ENCODE results near the gene GSTT2. TPM values are rescaled to one million over a fixed set of nuclear protein-coding genes. Genes with fewer than 3 reads are reported as not detected.

Gene GSTT2
- total and polyA plus RNA-seq, 2 experiments from 2014 or later, result 0.44 TPM; not detected in 1

DNA sequence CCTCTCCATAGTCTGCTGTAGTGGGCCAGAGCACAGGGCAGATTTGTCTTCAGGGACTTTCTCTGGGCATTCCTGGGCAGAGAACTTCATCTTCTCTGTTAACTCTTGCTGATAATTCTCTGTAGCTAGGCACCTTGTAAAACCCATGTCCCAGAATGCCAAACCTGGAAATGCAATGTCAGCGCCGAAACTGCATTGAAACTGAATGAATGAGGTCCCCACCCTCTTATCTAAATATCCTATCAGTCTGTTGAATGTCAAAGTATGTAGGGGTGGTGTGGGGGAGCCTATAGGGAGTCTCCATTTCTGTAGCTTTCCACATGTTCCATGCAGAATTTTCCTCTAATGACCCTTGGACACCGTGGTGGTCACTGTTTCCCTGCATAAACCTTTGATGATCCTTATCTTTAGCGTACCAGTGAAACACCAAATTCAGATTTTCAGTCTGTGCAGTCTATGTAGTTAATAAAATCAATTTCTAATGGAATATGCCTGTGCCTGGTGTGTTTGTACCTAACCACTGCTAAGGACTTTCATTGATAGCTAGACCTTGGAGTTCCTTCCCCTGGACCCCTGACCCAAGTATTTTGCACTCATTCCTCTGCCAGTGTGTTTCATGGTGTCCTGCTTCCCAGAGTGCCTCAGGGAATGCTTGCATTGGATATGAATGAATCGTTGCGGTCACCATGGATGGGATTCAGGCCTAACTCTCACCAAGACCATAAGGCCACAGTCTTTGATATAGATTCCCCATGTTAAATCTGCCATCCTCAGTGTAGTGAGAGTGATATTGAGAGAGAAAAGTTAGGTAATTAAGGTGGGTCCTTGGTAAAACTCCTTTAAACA, 28.7 kb downstream of the GSTT2 start:
- H2AFZ ChIP-seq, result no peak overlapping the region
- ATAC-seq (no peak), DNase-seq (ENCODE audit: low spot score) (no peak)
- H3K4me3 Mint-ChIP-seq, result no peak overlapping the region
- H3K9me3 Mint-ChIP-seq, result peaks cover 11% of the 10 kb centered on the region
- H3K4me1 ChIP-seq (ENCODE audit: insufficient read depth), result peaks cover 5% of the 10 kb centered on the region; the same call in 1 of the 2 replicates
- no peak overlapping the region for H3K4me2 ChIP-seq
- H3F3A ChIP-seq (replicated peaks; ENCODE audit: low read depth), result 0 out of 2 replicates have a peak, but pooled peaks cover 3% of the 10 kb centered on the region
- no peaks in the 10 kb centered on the region for H3K9me2 ChIP-seq (ENCODE audit: insufficient read depth)
- no peak overlapping the region for H3K27ac Mint-ChIP-seq
- no peak overlapping the region for H3K27ac ChIP-seq (ENCODE audit: low read depth)
- H3K27me3 Mint-ChIP-seq (ENCODE audit: insufficient read depth, low read depth, poor library complexity), result peaks cover 14% of the 10 kb centered on the region
- H3K4me1 Mint-ChIP-seq, result peaks cover 4% of the 10 kb centered on the region
- H3K4me3 ChIP-seq, result no peak overlapping the region
- H3K79me2 ChIP-seq (replicated peaks; ENCODE audit: insufficient read depth), result peaks cover 22% of the 10 kb centered on the region
- peaks cover 6% of the 10 kb centered on the region; the same call in 1 of the 3 replicates for H3K36me3 Mint-ChIP-seq (ENCODE audit: low read depth)
- no peaks in the 10 kb centered on the region for H4K20me1 ChIP-seq (replicated peaks; ENCODE audit: insufficient read depth)
- H3K27me3 ChIP-seq (ENCODE audit: insufficient read depth), result no peaks in the 10 kb centered on the region
- TF ChIP-seq JUNB (IDR thresholded peaks at IDR 0.05; ENCODE audit: unreplicated experiment), result no peak
- H3K36me3 ChIP-seq (ENCODE audit: insufficient read depth), result no peaks in the 10 kb centered on the region

- H3K36me3 Mint-ChIP-seq (ENCODE audit: low read depth), result peaks cover 6% of the 10 kb centered on the region; the same call in 1 of the 3 replicates
- DNase-seq (ENCODE audit: low spot score) (no peak), ATAC-seq (no peak)
These were observed 29.5 kb downstream of the GSTT2 start for GRCh38 chr22:24009227-24010017.

More at GRCh38 chr22:24009227-24010017, 29.5 kb downstream of the GSTT2 start:
- Histone ChIP-seq H3F3A (replicated peaks; ENCODE audit: low read depth) (0 out of 2 replicates have a peak, but pooled peaks cover 3% of the 10 kb centered on the region), H3K4me1 (ENCODE audit: insufficient read depth) (peaks cover 5% of the 10 kb centered on the region; the same call in 1 of the 2 replicates), H3K27me3 (ENCODE audit: insufficient read depth) (no peaks in the 10 kb centered on the region), H3K79me2 (replicated peaks; ENCODE audit: insufficient read depth) (peaks cover 31% of the 10 kb centered on the region), H3K4me2 (no peak overlapping the region), H3K9me2 (ENCODE audit: insufficient read depth) (no peaks in the 10 kb centered on the region), H2AFZ (peak overlapping the region; percentile 70), H4K20me1 (replicated peaks; ENCODE audit: insufficient read depth) (no peaks in the 10 kb centered on the region), H3K36me3 (ENCODE audit: insufficient read depth) (no peaks in the 10 kb centered on the region), H3K4me3 (no peak overlapping the region), H3K27ac (ENCODE audit: low read depth) (no peak overlapping the region)
- Mint-ChIP-seq H3K27ac (no peak overlapping the region), H3K4me1 (peaks cover 4% of the 10 kb centered on the region), H3K9me3 (peaks cover 11% of the 10 kb centered on the region), H3K27me3 (ENCODE audit: insufficient read depth, low read depth, poor library complexity) (peaks cover 13% of the 10 kb centered on the region), H3K4me3 (no peak overlapping the region)
- no peak for TF ChIP-seq STAT1 (IDR thresholded peaks at IDR 0.05; ENCODE audit: unreplicated experiment)
- TF ChIP-seq EZH2phosphoT487 (IDR thresholded peaks at IDR 0.05; ENCODE audit: unreplicated experiment), result no peak
- no peak for TF ChIP-seq NANOG (IDR thresholded peaks at IDR 0.05; ENCODE audit: borderline replicate concordance)
- TF ChIP-seq, protein P1, sequence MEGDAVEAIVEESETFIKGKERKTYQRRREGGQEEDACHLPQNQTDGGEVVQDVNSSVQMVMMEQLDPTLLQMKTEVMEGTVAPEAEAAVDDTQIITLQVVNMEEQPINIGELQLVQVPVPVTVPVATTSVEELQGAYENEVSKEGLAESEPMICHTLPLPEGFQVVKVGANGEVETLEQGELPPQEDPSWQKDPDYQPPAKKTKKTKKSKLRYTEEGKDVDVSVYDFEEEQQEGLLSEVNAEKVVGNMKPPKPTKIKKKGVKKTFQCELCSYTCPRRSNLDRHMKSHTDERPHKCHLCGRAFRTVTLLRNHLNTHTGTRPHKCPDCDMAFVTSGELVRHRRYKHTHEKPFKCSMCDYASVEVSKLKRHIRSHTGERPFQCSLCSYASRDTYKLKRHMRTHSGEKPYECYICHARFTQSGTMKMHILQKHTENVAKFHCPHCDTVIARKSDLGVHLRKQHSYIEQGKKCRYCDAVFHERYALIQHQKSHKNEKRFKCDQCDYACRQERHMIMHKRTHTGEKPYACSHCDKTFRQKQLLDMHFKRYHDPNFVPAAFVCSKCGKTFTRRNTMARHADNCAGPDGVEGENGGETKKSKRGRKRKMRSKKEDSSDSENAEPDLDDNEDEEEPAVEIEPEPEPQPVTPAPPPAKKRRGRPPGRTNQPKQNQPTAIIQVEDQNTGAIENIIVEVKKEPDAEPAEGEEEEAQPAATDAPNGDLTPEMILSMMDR (conservative IDR thresholded peaks at IDR 0.05; ENCODE audit: low read depth in 2 of 2), result no peak

All from GM23338 (cell line).